Measurements from ENCODE around the gene HOXB5.

The HOXB5 gene

GRCh38 chr17:48589060-48589830 is 4.3 kb downstream of the HOXB5 start:
- DNase-seq = no peak

DNA sequence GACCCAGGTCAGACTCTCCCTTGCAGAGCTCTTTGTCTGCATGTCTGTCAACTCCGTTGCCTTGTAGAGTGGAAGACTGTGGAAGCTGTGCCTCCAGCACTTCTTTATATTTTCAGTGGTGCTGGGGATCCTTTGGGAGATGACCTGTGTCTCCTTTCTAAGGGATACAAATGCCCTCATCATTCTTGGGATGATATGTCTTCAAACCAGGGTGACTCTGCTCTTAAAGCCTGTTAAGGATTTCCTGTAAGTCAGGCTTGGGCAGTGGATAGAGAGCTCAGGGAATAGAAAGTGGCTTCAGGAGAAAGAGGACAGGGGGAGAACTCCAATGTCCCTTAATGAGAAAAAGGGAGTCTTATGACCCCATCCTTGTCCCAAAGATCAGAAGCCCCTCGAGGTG is 5.1 kb downstream of the HOXB5 start:
- no peak for DNase-seq

DNA sequence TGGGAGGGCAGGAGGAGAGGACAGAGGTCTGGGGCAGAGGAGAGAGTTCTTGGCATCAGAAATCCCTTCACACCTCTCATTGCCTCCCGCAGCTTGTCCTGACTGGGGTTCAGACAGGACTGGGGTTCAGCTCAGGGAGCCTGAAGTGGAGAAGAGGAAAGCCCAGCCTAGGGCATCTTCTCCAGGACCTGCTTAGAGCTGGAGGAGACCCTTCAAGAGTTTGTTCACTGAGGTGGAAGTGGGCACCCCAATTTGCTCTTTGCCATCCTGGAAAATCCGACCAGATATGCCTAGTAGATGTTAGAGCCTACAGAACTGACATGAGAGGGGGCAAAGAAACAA is 5.5 kb downstream of the HOXB5 start:
- no peak for DNase-seq

DNA sequence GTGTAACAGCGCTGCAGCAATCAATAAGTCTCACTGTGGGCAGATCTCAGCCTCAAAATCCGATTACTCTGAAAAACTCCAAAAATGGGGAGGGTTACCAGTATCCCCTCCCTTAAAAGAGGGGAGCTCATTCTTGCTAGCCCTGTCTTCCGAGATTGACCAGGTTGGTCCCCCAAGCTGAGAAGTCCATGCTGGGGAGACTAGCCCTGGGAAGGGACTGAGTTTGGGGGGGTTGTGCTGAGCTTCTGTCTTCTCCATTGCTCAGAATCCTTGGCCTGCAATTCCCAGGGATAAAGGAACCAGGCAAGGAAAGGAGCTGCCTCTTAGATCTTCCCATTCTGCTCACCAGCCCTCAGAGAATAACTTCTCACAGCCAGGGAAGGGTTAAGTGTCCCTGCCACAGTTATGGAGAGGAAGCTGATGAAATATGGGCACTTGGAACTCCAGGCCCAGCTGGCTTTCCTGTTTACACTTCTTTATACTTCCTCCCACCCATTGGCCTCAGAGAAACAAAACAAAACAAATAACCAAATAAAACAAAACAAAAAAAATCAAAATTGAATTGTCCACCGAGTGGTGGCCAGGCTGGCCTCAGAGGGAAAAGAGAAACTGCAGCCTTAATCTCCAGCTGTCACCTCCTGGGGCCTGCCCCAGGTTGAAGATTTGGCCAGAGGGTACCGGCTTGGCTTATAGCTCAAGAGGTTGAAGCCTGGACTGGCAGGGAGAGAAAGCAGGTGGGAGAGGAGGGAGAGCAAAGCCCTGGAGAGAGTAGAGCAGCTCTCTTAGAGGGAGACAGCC is 6.1 kb downstream of the HOXB5 start:
- DNase-seq = no peak

DNA sequence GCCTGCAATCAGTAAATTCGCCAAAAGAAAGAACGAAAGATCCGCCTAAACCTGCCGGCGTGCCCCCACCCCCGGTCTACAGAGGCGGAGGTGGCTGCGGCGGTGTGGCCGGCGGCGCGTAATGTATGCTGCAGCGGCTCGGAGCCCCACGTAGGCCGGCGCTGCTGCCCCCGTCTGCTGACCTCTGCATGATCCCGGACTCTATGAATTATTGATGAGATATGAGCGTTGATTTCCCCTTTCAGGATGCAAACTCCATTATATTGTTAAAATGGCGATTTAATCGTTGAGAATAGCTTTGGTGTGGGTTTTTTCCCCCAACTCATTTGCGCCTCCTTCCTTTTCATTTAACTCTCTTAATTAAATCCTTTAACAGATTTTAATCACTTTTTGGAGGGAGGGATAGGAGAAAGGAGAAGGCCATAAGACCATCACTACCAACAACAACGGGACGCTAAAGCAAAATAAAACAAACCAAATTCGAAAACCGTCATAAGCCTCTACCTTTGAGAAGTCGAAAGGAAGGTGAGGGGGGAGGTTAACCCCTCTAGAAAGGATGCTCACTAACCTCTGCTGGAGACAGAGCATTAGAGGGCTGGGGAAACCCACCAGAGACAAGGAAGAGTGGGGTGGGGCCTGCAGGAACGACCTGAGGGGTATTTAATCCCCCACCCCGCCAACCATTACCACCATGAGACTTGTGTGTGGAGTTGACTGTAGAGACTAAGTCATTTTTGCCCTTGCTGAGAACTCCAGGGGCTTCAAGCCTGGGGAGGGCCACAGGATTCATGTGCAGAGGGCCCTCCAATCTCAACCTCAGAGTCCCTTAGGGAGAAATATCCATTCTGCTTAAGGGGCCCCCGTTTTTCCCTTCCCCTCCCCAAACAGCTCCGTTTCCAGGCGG is 7.0 kb downstream of the HOXB5 start:
- DNase-seq = peak; percentile 25

- no peak for DNase-seq
These were observed 9.3 kb downstream of the HOXB5 start for GRCh38 chr17:48584223-48584741.

- DNase-seq = no peak
These were observed 9.8 kb downstream of the HOXB5 start for GRCh38 chr17:48583708-48584222.

DNA sequence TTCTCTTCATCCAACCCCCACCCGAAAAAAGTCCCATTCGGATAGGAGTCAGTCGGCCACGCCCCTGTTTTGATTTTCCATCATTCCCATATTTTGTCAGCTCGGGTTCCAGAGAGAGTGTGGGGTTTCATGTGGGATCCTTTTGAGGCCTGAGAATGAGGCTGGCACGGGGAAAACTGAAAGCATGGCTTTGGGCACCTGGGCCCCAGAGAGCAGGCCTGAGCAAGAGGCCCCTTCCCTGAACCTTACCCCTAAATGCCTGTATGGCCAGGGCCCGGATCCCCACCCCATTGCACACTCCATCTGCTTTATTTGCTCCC is 10.9 kb downstream of the HOXB5 start:
- DNase-seq = no peak

DNA sequence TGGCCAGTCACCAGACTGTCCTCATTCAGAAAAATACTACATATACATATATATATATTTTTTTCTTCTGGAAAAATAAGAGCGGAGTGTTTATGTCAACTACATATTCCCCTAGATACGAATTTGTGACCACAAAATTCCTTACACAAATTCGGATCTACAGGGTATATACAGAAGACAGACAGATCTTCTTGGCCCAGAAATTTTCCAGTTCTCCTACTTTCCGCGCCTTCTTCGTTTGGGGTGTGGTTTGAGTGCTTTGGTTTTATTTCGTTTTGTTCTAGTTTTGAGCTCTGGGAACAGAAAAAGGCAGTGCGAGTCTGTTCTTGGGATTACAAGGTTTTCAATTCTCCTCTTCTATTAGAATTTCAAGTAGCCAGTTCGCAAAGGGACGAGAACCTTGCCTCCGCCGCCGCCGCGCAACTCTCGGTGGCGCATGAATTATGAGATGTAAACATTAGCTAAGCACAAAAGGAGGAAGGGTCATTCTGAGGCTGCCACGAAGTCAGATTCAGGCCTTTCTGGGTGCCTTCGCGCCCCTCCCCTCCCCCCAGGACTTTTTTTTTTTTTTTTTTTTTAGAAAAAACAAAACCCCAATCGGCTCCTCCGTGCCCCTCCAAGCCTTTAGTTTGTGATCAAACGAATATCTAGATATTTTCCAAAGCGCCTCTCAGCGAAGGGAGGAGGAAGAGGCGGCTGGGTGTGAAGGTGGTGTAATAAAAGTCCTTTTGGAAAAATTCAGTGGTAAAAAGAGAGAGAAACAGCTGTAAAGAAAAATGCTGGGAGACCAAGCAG is 13.6 kb downstream of the HOXB5 start:
- DNase-seq = no peak

GRCh38 chr17:48579471-48579759 is 14.2 kb downstream of the HOXB5 start:
- DNase-seq = no peak

DNA sequence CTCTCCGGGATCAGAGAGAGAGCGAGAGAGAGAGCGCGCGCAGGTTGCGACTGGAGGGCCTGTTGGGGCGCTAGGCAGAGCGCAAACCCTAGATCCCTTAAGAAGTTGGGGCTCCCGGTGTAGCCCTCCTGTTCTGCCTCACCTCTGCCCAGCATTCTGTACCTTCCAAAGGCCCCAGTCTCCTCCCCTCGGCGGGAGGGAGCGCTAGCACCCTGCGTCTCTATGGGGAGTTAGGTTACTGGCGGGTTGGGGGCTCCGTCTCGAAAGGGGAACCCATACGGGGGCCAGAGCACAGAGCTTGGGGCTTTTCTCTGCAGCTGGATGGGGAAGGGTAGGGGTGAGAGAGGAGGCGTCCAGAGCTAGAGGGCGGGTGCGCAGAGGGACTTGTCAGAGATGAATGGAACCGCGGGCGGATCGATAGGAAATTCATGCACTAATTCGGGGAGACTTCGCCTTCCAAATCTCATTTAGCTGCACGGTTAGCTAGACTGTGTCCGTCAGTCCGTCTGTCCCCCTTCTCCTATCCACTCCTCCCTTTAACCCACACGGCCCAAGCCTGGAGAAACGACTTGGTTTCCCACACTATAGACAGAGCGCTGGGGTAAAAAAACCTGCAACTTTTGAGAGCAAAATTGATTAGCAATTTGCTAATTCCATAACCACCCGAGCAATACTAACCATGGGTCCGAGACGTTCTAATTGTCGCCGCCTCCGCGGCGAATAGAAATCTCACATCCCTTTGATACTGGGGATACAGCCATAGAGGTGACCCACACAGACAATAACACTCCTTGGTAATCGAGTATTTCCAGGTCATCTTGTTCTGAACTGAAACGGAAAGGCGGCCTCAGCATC is 14.7 kb downstream of the HOXB5 start:
- DNase-seq = no peak

DNA sequence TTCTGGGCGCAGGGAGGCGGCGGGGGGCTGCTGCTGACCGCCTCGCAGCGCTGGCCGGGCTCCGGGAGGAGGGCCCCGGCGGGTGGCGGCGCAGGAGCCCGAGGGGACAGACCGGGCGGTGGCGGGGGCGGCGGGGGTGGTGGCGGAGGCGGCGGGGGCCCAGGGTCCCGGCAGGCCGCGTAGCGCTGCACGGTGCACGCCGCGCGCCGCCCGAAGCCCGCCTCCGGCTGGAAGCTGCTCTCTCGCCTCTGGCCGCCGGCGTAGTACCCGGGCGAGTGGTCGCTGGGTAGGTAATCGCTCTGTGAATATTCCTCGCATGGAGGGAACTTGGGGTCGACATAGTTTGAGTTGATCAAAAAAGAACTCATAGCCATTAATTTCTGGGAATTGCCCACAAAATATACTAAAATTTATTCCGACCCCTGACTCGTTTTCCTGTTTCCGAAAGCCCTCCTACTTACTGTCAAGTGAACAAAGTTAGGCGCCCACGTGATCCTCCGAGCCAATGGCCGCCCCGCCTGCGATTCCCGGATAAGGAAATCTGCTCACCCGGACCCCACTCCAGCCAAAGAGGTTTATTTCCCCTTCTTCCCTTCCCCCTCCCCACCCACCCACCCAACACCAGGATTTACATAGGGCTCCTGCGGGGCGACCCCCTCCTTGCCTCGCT is 15.5 kb downstream of the HOXB5 start, which contains the start of gene HOXB4:
TSS of gene HOXB4 (minus strand) at position 405 of the 670 bp plus-strand sequence. CDS start at position 374, 31 bp downstream.
- DNase-seq = peak; percentile 84

- DNase-seq = peak; percentile 27
These were observed 16.1 kb downstream of the HOXB5 start for GRCh38 chr17:48577330-48577945.

DNA sequence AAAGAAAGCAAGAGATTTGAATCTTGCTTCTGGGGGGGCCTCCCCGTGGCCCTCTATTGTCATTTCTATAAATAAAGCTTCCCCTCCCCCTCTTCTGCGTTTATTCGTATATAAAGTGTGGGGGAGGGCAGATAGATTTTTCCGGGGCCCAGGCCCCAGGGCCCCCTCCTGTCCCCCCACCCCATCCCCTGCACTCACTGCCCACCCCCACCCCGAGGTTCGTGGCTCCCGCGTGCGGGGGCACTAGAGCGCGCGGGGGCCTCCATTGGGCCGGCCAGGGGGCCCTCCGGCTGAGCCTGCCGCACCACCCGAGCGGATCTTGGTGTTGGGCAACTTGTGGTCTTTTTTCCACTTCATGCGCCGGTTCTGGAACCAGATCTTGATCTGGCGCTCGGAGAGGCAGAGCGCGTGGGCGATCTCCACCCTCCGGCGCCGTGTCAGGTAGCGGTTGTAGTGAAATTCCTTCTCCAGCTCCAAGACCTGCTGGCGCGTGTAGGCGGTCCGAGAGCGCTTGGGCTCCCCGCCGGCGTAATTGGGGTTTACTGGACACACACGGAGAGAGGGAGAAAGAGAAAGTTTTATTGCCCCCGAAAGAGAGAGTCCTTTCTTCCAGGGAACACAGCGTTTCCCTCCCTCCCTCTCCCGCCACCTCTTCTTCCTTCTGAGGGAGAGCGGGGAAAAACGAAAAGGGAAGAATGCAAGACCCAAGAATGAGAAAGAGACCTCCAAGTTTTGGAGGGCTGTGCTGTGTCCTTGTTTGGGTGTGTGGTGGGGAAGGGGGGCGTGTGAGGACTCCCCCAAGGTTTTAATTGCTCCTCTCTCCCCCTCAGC is 16.9 kb downstream of the HOXB5 start:
- no peak for DNase-seq

DNA sequence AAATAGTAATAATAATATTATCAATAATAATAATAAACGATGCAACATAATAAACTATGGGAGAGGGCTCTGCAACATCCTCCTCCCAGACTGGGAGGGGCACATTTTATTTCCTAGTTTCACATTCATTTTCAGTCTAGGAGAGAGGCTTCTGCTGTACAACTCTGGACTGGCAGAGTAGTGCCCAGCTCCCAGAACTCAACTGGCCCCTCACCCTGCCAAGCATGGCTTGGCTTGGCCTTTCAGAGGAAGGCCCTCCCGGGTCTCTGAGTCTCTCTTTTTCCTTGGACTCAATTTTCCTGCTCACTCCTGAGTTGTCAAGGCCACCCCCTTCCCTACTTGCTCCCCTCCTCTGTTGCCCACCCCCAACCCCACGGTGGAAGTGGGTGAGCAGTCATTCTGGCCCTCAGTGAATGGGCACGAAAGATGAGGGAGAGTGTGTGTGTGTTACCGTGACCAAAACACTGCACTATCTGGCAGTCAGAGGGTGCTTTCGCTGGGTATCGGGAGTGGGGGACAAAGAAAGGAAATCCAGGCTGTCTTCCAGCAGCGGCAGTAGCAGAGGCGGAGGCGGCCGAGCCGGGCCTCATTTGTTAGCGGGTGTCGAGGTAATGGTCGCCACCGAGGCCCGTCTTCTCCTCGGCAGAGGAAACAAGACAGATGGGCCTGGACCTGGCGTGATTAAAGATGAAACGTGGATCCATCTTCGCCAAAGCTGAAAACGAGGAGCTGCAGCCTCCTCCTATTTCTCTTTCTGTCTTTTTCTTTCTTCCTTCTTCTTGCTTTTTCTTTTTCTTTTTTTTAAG is 17.7 kb downstream of the HOXB5 start:
- no peak for DNase-seq

- no peak for DNase-seq
These were observed 18.5 kb downstream of the HOXB5 start for GRCh38 chr17:48575066-48575582.

- no peak for DNase-seq
These were observed 19.0 kb downstream of the HOXB5 start for GRCh38 chr17:48574505-48575065.
